GM18873 (cell line): ENCODE data around the gene ERC1.
"Not testable (repeated sequence)": the region's sequence is repeated elsewhere in the genome, so short reads cannot be mapped to it uniquely, and the experiment has no call there.

Experiments used
- ATAC-seq: cut with Tn5 transposase; IDR thresholded peaks from one replicate; pipeline ENCODE4 v1.9.1; 2021; ENCODE audit warnings: mild to moderate bottlenecking, moderate library complexity, moderate number of reproducible peaks; ENCODE audit not compliant: unreplicated experiment, low FRiP score

ERC1 gene

GRCh38 chr12:1339618-1340319 is 348.7 kb downstream of the ERC1 start:
- ATAC-seq = no peak

- ATAC-seq = not testable (repeated sequence)
Measured at GRCh38 chr12:1341270-1341669, 350.2 kb downstream of the ERC1 start.

- ATAC-seq = no peak
Measured at GRCh38 chr12:1343422-1343821, 352.4 kb downstream of the ERC1 start.

- no peak for ATAC-seq
Measured at GRCh38 chr12:1344245-1344644, 353.2 kb downstream of the ERC1 start.

GRCh38 chr12:1346126-1346525 is 355.1 kb downstream of the ERC1 start:
- ATAC-seq = no peak

- ATAC-seq = no peak
Measured at GRCh38 chr12:1347294-1347693, 356.3 kb downstream of the ERC1 start.

GRCh38 chr12:1348606-1349005 is 357.6 kb downstream of the ERC1 start:
- ATAC-seq = no peak

GRCh38 chr12:1350055-1350933 is 359.3 kb downstream of the ERC1 start:
- ATAC-seq = no peak

- no peak for ATAC-seq
Measured at GRCh38 chr12:1350934-1351240, 359.9 kb downstream of the ERC1 start.

GRCh38 chr12:1351926-1352325 is 360.9 kb downstream of the ERC1 start:
- no peak for ATAC-seq

- ATAC-seq = no peak
Measured at GRCh38 chr12:1353451-1353850, 362.4 kb downstream of the ERC1 start.

GRCh38 chr12:1355396-1355795 is 364.4 kb downstream of the ERC1 start:
- no peak for ATAC-seq

GRCh38 chr12:1355871-1356270 is 364.8 kb downstream of the ERC1 start:
- not testable (repeated sequence) for ATAC-seq

- no peak for ATAC-seq
Measured at GRCh38 chr12:1356285-1356684, 365.3 kb downstream of the ERC1 start.

GRCh38 chr12:1357171-1357570 is 366.1 kb downstream of the ERC1 start:
- ATAC-seq = no peak

GRCh38 chr12:1357711-1358110 is 366.7 kb downstream of the ERC1 start:
- no peak for ATAC-seq

GRCh38 chr12:1360441-1361210 is 369.6 kb downstream of the ERC1 start:
- no peak for ATAC-seq

GRCh38 chr12:1362143-1362662 is 371.2 kb downstream of the ERC1 start:
- ATAC-seq = no peak

GRCh38 chr12:1365703-1366102 is 374.7 kb downstream of the ERC1 start:
- no peak for ATAC-seq

- no peak for ATAC-seq
Measured at GRCh38 chr12:1367331-1368291, 376.6 kb downstream of the ERC1 start.
